IgD-negative memory B cell (primary cell): ENCODE data around the gene NOD2. TPM values are rescaled to one million over a fixed set of nuclear protein-coding genes. Genes with fewer than 3 reads are reported as not detected.
A peak's percentile ranks its signal among the peaks of the same experiment; 100 is the strongest.

Experiments used
- H3K27ac Mint-ChIP-seq, 3 donors: one replicate each; pipeline ENCODE4 v1.8.0; 2020 to 2022; ENCODE audit warnings: mild to moderate bottlenecking in 3 of 3, mixed read lengths in 3 of 3, moderate library complexity in 1 of 3
- H3K27me3 Mint-ChIP-seq: one replicate; pipeline ENCODE4 v1.8.0; 2021; ENCODE audit warnings: mixed read lengths
- H3K36me3 Mint-ChIP-seq: one replicate; pipeline ENCODE4 v1.8.0; 2020; ENCODE audit warnings: mild to moderate bottlenecking, mixed read lengths
- H3K4me1 Mint-ChIP-seq, 3 donors: one replicate each; pipeline ENCODE4 v1.8.0; 2020 to 2022; ENCODE audit warnings: mixed read lengths in 3 of 3, mild to moderate bottlenecking in 1 of 3
- H3K4me3 Mint-ChIP-seq, 4 donors: one replicate each; pipeline ENCODE4 v1.8.0; 2020 to 2022; ENCODE audit warnings: mild to moderate bottlenecking in 4 of 4, mixed read lengths in 4 of 4, moderate library complexity in 3 of 4
- H3K9me3 Mint-ChIP-seq, 3 donors: one replicate each; pipeline ENCODE4 v1.8.0; 2020 to 2021; ENCODE audit warnings: mixed read lengths in 3 of 3, mild to moderate bottlenecking in 1 of 3
- polyA plus RNA-seq: library from polyadenylated mRNA; unstranded; fragments of 300-500 nt; fragmentation: Illumina TruSeq; gene quantifications from one replicate; pipeline ENCODE4 v1.2.3, GENCODE V29; 2021

NOD2 gene
- polyA plus RNA-seq: 0.86 TPM

DNA sequence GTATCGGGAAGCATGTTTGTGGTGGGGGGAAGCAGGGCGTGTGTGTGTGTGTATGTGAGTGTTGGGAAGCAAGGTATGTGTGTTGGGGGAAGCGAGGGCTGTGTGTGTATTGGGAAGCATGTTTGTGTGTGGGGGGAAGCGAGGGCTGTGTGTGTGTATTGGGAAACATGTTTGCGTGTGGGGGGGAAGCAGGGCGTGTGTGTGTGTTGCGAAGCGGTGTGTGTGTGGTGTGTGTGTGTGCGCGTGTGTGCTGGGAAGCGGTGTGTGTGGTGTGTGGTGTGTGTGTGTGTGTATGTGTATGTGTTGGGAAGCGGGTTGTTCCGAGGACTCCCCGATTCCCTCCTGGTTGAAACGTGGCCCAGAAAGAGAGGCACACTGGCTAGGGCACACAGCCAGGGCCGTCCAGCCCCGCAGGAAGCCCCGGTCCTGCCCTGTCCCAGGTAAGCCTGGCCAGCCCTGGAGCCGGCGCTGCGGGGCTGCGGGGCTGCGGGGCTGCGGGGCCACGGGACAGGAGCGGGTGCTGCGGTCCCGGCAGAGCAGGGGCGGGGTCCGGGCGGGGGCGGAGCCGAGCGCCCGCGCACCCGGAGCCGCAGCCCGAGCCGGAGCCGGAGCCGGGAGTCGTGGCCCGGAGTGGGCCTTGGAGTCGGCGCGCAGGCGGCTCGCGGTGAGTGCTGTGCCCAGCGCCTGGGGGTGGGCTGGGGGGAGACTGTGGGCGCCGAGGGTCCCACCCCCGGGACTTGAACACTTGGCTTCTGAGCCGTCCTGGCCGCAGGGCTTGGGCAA, at the start of gene NOD2:
Gene NOD2 (plus strand): TSS at position 608 of the 783 bp plus-strand sequence. CDS start 5,890 bp downstream, outside the sequence.
- Mint-ChIP-seq H3K36me3 (no peaks in the 10 kb centered on the region), H3K27ac (peak within 1 kb of the TSS in 1 of 3 donors; percentile 87), H3K27me3 (peaks cover 1% of the 10 kb centered on the region), H3K9me3 (peaks cover 0 to 2% (median 0%) of the 10 kb centered on the region in 3 donors), H3K4me3 (peak within 1 kb of the TSS; percentile 68 to 92 (median 82)), H3K4me1 (peaks cover 24 to 48% (median 34%) of the 10 kb centered on the region in 3 donors)

DNA sequence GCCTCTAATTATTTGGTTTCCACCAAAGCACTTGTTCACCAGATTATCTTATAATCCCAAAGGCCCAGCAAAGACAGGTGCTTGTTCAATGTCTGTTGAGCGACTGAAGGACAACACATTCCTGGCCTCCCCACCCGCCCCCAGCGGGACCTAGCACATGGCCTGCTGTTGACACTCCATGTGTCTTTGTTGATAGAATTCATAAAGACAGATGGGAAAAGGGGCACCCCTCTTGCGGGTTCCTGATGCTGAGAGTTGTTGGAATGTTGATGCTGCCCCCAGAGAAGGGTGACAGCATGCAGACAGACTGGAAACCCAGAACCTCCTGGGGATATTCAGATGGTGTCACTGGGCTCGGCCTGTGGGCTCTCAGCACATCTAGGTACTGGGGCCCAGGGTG, 49.2 kb upstream of the NOD2 start:
- Mint-ChIP-seq H3K27ac (no peak overlapping the region), H3K4me1 (peaks cover 0 to 2% (median 0%) of the 10 kb centered on the region in 3 donors), H3K27me3 (peaks cover 2% of the 10 kb centered on the region), H3K4me3 (no peak overlapping the region), H3K9me3 (peaks cover 0 to 3% (median 0%) of the 10 kb centered on the region in 3 donors), H3K36me3 (no peaks in the 10 kb centered on the region)

- H3K36me3 Mint-ChIP-seq: no peaks in the 10 kb centered on the region
- H3K4me1 Mint-ChIP-seq: peaks cover 0 to 2% (median 0%) of the 10 kb centered on the region in 3 donors
- H3K27me3 Mint-ChIP-seq: peaks cover 2% of the 10 kb centered on the region
- no peak overlapping the region for H3K4me3 Mint-ChIP-seq
- H3K9me3 Mint-ChIP-seq: peaks cover 0 to 3% (median 0%) of the 10 kb centered on the region in 3 donors
- H3K27ac Mint-ChIP-seq: no peak overlapping the region
These were observed 48.7 kb upstream of the NOD2 start for GRCh38 chr16:50644729-50645128.

DNA sequence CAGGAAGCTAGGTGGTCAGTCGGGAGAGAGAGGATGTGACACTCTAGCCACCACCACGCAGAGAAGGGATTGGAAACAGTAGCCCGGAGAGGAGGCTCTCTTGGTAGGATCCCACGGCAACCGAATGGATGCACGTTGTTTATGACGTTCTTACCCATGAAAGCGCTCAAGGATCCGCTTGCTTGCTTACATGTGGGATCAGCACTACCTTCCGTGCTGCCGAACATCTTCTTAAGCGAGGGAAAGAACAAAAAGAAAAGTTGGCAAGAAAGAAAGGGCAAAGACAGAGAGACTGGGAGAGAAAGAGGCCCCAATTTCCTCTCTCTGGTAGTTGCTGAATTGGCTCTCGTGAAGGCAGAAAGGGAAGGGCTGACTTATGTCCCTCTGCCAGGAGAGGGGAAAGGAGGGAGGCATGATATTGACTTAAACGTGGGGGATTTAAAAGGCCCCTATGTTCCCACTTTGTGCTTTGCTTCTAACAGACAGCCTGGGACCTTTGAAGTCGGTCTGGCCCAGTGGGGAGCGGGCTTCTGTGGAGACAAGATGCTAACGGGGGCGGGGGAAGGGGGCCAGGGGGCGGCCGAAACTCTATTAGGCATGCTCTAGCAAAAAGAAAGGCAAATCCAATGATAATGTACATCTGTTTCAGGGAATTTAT, 47.7 kb upstream of the NOD2 start:
- Mint-ChIP-seq H3K4me1 (peaks cover 0 to 2% (median 0%) of the 10 kb centered on the region in 3 donors), H3K27me3 (peaks cover 2% of the 10 kb centered on the region), H3K9me3 (peaks cover 0 to 3% (median 0%) of the 10 kb centered on the region in 3 donors), H3K27ac (no peak overlapping the region), H3K4me3 (no peak overlapping the region), H3K36me3 (no peaks in the 10 kb centered on the region)

- H3K4me3 Mint-ChIP-seq: no peak overlapping the region
- H3K4me1 Mint-ChIP-seq: peaks cover 0 to 2% (median 0%) of the 10 kb centered on the region in 3 donors
- peaks cover 2% of the 10 kb centered on the region for H3K27me3 Mint-ChIP-seq
- no peak overlapping the region for H3K27ac Mint-ChIP-seq
- H3K36me3 Mint-ChIP-seq: no peaks in the 10 kb centered on the region
- H3K9me3 Mint-ChIP-seq: peaks cover 0 to 3% (median 0%) of the 10 kb centered on the region in 3 donors
These were observed 47.1 kb upstream of the NOD2 start for GRCh38 chr16:50646345-50646744.

- Mint-ChIP-seq H3K4me3 (no peak overlapping the region), H3K27ac (peak overlapping the region in 1 of 3 donors; percentile 84), H3K4me1 (peaks cover 0 to 2% (median 0%) of the 10 kb centered on the region in 3 donors), H3K27me3 (peaks cover 3% of the 10 kb centered on the region), H3K9me3 (peaks cover 0 to 4% (median 3%) of the 10 kb centered on the region in 3 donors), H3K36me3 (peaks cover 2% of the 10 kb centered on the region)
These were observed 41.5 kb upstream of the NOD2 start for GRCh38 chr16:50651835-50652438.

GRCh38 chr16:50652836-50653425, 40.5 kb upstream of the NOD2 start:
- H3K36me3 Mint-ChIP-seq: peaks cover 2% of the 10 kb centered on the region
- H3K27me3 Mint-ChIP-seq: peaks cover 2% of the 10 kb centered on the region
- H3K4me1 Mint-ChIP-seq: no peaks in the 10 kb centered on the region
- no peak overlapping the region for H3K27ac Mint-ChIP-seq
- peaks cover 0 to 4% (median 3%) of the 10 kb centered on the region in 3 donors for H3K9me3 Mint-ChIP-seq
- peak overlapping the region in 1 of 4 donors; percentile 28 for H3K4me3 Mint-ChIP-seq

DNA sequence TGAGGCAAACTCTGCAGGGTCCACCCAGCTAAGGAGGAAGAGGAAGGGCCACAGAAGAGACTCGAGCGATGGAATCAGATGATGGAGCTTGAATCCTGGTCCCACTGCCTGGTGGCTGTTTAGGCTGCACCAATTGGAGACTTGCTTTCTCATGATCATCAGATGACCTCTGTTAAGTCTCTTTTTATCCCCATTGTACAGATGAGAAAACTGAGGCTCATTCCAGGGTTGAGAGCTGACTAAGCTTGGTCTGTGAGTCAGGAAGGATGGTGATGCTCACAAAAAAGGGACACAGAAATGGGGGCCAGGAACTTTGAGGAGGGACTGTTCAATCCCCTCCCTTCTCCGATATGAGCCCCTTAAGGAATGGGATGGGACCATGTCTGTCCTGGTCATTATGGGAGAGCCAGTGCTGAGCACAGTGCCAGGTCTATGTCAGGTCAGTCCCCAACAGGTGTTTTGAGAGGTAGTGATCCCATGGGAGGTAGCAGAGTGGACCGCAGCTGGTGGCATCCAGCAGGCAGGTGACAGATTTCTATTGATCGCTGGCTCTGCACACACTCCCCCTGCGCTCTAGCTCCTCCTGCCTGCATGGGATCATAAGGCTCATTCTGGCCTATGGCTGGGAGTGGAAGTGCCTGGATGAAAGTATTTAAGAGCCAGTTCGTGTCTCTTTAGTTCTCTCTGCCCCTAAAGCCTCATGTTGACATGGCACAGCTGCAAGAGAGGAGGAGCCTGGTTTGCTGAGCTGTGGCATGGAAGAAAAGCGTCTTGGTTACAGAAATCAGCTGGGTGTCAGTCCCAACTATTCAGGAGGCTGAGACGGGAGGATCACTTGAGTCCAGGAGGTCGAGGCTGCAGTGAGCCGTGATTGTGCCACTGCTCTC, 39.5 kb upstream of the NOD2 start:
- H3K27ac Mint-ChIP-seq: no peak overlapping the region
- no peaks in the 10 kb centered on the region for H3K4me1 Mint-ChIP-seq
- peaks cover 2% of the 10 kb centered on the region for H3K36me3 Mint-ChIP-seq
- peaks cover 2% of the 10 kb centered on the region for H3K27me3 Mint-ChIP-seq
- H3K4me3 Mint-ChIP-seq: no peak overlapping the region
- peaks cover 0 to 4% (median 0%) of the 10 kb centered on the region in 3 donors for H3K9me3 Mint-ChIP-seq

DNA sequence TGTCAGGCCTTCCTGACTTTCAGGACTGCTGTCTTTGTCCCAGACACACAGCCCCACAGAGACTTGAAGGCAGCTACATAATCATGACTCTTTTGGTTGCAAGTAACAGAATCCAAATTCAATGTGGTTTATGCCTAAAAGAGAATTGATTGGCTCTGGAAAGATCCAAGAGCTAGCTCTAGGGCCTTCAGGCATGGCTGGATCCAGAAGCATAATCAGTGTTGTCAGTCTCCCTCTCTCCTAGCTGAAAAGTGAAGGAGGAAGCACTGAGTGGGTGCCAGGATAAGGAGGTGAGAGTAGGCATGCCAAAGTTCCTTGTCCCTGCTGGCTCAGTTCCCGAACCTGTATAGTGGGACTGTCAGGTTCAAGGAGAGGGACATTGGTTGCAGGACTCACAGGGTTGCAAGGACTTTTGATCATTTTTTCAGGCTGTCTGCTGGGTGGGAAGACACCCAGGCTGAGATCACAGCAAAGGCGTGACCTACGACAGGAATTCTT, 37.8 kb upstream of the NOD2 start:
- no peaks in the 10 kb centered on the region for H3K4me1 Mint-ChIP-seq
- no peak overlapping the region for H3K27ac Mint-ChIP-seq
- peaks cover 0 to 4% (median 0%) of the 10 kb centered on the region in 3 donors for H3K9me3 Mint-ChIP-seq
- no peak overlapping the region for H3K4me3 Mint-ChIP-seq
- peaks cover 2% of the 10 kb centered on the region for H3K27me3 Mint-ChIP-seq
- H3K36me3 Mint-ChIP-seq: peaks cover 2% of the 10 kb centered on the region

DNA sequence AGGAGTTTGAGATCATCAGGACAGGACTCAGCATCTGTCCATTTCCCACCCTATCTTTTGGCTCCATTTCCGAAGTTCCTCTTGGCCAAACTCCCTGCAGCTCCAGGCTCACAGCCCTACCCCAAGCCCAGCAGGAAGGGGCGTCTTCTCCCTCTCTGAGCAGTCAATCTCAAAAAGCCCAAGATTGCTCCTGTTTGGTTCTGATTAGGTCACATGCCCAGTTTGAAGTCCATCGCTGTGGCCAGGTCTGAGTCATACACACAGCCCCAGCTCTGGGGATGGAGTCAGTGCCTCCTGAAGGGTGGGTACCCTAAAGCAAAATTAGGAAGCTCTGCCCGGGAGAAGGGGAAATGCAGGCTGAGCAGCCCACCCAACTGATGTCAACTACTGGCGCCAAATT, 36.2 kb upstream of the NOD2 start:
- Mint-ChIP-seq H3K27me3 (no peaks in the 10 kb centered on the region), H3K36me3 (no peaks in the 10 kb centered on the region), H3K9me3 (peaks cover 0 to 1% (median 0%) of the 10 kb centered on the region in 3 donors), H3K27ac (no peak overlapping the region), H3K4me1 (no peaks in the 10 kb centered on the region), H3K4me3 (no peak overlapping the region)

DNA sequence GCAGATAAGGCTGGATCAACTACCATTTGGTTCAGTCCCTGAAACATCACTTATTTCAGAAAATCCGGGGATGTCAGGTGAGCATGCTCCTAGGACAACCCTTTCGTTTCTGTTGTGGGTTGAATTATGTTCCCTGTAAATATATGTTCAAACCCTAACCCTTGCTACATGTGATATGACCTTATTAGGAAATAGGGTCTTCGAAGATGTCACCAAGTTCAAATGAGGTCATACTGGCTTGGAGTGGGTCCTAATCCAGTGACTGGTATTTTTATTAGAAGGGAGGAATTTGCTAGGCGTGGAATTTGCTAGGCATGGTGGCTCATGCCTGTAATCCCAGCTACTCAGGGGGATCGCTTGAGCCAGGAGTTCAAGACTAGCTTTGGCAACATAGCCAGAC, 33.6 kb upstream of the NOD2 start:
- H3K27me3 Mint-ChIP-seq: no peaks in the 10 kb centered on the region
- H3K4me1 Mint-ChIP-seq: no peaks in the 10 kb centered on the region
- no peak overlapping the region for H3K27ac Mint-ChIP-seq
- H3K36me3 Mint-ChIP-seq: no peaks in the 10 kb centered on the region
- H3K4me3 Mint-ChIP-seq: no peak overlapping the region
- H3K9me3 Mint-ChIP-seq: peaks cover 0 to 2% (median 0%) of the 10 kb centered on the region in 3 donors

DNA sequence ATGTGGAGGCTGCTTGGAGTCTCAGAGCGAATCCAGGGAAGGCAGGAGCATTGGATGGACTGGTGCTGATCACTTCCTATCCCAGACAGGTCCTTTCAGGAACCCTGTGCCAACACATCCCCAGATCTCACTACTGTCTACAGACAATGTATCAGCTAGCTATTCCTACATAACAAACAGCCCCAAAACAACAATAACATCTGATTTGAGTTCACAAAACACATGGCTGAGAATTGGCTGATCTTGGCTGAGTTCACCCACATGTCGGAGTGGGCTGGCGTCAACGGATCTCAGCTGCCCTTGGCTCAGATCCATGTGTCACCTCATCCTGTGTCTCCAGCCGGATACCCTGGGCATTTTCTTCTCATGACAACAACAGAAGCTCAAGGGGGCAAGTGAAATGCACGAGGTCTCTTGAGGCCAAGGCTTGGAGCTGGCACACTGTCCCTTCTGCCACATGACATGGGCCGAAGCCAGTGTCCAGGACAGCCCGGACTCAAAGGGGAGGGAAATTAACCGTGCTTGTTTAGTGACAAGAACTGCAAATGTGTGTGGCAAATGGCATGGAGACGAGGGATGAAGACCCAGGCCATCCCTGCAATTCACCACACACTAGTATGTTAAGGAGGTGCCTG, 31.0 kb upstream of the NOD2 start:
- Mint-ChIP-seq H3K27ac (no peak overlapping the region), H3K4me3 (no peak overlapping the region), H3K4me1 (peaks cover 10 to 14% (median 12%) of the 10 kb centered on the region in 3 donors), H3K36me3 (peaks cover 2% of the 10 kb centered on the region), H3K9me3 (peaks cover 0 to 2% (median 0%) of the 10 kb centered on the region in 3 donors), H3K27me3 (no peaks in the 10 kb centered on the region)

GRCh38 chr16:50664270-50664669, 29.1 kb upstream of the NOD2 start:
- peak overlapping the region in 1 of 4 donors; percentile 72 for H3K4me3 Mint-ChIP-seq
- no peaks in the 10 kb centered on the region for H3K27me3 Mint-ChIP-seq
- peaks cover 0 to 2% (median 0%) of the 10 kb centered on the region in 3 donors for H3K9me3 Mint-ChIP-seq
- peaks cover 3% of the 10 kb centered on the region for H3K36me3 Mint-ChIP-seq
- peak overlapping the region in 1 of 3 donors; percentile 35 for H3K27ac Mint-ChIP-seq
- peaks cover 13 to 23% (median 16%) of the 10 kb centered on the region in 3 donors for H3K4me1 Mint-ChIP-seq
